KMS-11 (cell line): ENCODE data around the gene DLG5.

Source experiments
- H2AFZ ChIP-seq: fragments of 200-600 bp; sonication (generic); 2 replicates; pipeline ENCODE4 v1.6.1; 2016; ENCODE audit warnings: antibody characterized with exemption, mixed run types, low read depth
- H3K27ac ChIP-seq: fragments of 200-600 bp; sonication (generic); 2 replicates; pipeline ENCODE4 v1.6.1; 2016; ENCODE audit warnings: mild to moderate bottlenecking, mixed run types
- H3K27me3 ChIP-seq: fragments of 200-600 bp; sonication (generic); 2 replicates; pipeline ENCODE4 v1.6.1; 2017; ENCODE audit warnings: mild to moderate bottlenecking, low read depth, mixed run types, moderate library complexity; ENCODE audit not compliant: insufficient read depth
- H3K36me3 ChIP-seq: fragments of 200-600 bp; sonication (generic); 2 replicates; pipeline ENCODE4 v1.6.1; 2017; ENCODE audit warnings: mild to moderate bottlenecking, mixed run types; ENCODE audit not compliant: insufficient read depth
- H3K4me1 ChIP-seq: fragments of 200-600 bp; sonication (generic); 2 replicates; pipeline ENCODE4 v1.6.1; 2016; ENCODE audit warnings: mild to moderate bottlenecking, low read depth, mixed run types; ENCODE audit not compliant: poor library complexity, severe bottlenecking
- H3K4me2 ChIP-seq: fragments of 200-600 bp; sonication (generic); 2 replicates; pipeline ENCODE4 v1.7.0; 2016; ENCODE audit warnings: mild to moderate bottlenecking, mixed run types
- H3K4me3 ChIP-seq: fragments of 200-600 bp; sonication (generic); IDR thresholded peaks from 2 replicates; pipeline ENCODE4 v1.6.1; 2017; ENCODE audit warnings: low read depth, low read length, mixed read lengths; ENCODE audit not compliant: insufficient read depth
- H3K79me2 ChIP-seq: fragments of 200-600 bp; sonication (generic); 2 replicates; pipeline ENCODE4 v1.6.1; 2016; ENCODE audit warnings: low read depth, mixed run types; ENCODE audit not compliant: insufficient read depth
- H3K9ac ChIP-seq: fragments of 200-600 bp; sonication (generic); 2 replicates; pipeline ENCODE4 v1.6.1; 2016; ENCODE audit warnings: mild to moderate bottlenecking, mixed run types
- H4K20me1 ChIP-seq: fragments of 200-600 bp; sonication (generic); 2 replicates; pipeline ENCODE4 v1.6.1; 2016; ENCODE audit warnings: mild to moderate bottlenecking, mixed run types; ENCODE audit not compliant: insufficient read depth
- TF ChIP-seq, protein P1 (sequence below): fragments of 200-600 bp; sonication (generic); conservative IDR thresholded peaks from 2 replicates; pipeline ENCODE4 v1.6.1; 2017; ENCODE audit warnings: low read depth, mild to moderate bottlenecking, antibody characterized with exemption, low read length, moderate library complexity, mixed read lengths

Gene DLG5

DNA sequence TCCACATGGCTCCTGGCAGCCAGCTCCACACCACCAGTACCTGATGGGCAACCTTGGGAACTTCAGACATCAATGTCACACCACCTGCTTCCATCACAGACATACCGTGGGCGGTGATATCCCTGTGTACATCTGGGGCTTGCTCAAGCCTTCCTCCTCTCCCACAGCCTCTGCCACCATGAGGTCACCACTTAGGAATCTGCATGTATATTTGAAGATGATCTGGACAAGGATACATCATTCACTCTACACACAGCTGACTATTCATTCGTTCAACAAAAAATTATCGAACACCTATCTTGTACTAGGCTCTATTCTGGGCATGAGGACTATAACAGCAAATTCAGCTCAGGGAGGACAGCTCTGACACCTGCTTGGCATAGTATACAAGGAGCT lies 6.8 kb downstream of the DLG5 start:
- H3K4me2 ChIP-seq, result no peak overlapping the region
- no peaks in the 10 kb centered on the region for H3K27me3 ChIP-seq
- H3K36me3 ChIP-seq, result no peaks in the 10 kb centered on the region
- no peak overlapping the region for H2AFZ ChIP-seq
- no peaks in the 10 kb centered on the region for H3K79me2 ChIP-seq
- H3K9ac ChIP-seq, result no peak overlapping the region
- no peaks in the 10 kb centered on the region for H3K4me1 ChIP-seq
- H3K4me3 ChIP-seq, result no peak overlapping the region
- H3K27ac ChIP-seq, result no peak overlapping the region
- TF ChIP-seq, protein P1, sequence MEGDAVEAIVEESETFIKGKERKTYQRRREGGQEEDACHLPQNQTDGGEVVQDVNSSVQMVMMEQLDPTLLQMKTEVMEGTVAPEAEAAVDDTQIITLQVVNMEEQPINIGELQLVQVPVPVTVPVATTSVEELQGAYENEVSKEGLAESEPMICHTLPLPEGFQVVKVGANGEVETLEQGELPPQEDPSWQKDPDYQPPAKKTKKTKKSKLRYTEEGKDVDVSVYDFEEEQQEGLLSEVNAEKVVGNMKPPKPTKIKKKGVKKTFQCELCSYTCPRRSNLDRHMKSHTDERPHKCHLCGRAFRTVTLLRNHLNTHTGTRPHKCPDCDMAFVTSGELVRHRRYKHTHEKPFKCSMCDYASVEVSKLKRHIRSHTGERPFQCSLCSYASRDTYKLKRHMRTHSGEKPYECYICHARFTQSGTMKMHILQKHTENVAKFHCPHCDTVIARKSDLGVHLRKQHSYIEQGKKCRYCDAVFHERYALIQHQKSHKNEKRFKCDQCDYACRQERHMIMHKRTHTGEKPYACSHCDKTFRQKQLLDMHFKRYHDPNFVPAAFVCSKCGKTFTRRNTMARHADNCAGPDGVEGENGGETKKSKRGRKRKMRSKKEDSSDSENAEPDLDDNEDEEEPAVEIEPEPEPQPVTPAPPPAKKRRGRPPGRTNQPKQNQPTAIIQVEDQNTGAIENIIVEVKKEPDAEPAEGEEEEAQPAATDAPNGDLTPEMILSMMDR, result no peak
- H4K20me1 ChIP-seq, result no peaks in the 10 kb centered on the region

DNA sequence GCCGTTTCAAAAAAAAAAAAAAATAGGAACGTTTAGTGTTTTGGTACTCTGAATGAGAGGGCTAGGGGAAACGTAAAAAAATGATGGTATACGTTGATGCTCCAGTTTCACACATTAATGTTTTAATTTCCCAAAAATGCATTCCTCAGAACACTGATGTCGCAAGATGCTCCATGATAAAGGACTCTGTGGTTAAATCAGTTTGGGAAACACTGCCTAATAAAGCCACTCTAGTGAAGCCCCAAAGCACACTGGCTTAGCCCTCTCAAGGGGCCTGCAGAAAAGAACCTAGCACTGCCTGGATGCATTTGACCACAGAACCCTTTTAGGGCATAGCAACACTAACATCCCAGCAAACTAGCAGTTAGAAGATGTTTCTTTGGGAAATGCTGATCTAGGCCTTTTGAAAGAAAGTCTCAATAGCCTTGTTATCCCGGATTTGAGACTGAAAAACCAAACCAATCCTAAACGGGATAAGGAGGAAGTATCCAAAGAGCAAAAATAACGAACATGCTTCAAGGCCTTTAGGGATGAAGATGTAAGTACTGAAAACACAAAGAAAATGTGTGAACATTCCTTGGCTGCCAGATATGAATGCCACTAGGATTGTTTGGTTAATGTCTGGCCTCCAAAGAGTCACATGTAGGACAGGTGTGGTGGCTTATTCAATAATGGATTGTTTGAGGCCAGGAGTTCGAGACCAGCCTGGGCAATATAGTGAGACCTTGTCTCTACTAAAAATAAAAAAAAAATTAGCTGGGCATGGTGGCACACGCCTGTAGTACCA lies 11.0 kb downstream of the DLG5 start:
- H3K4me1 ChIP-seq, result peaks cover 27% of the 10 kb centered on the region
- H3K27ac ChIP-seq, result no peak overlapping the region
- H3K9ac ChIP-seq, result no peak overlapping the region
- H3K79me2 ChIP-seq, result no peaks in the 10 kb centered on the region
- TF ChIP-seq, protein P1, result no peak
- H3K4me3 ChIP-seq, result no peak overlapping the region
- no peaks in the 10 kb centered on the region for H4K20me1 ChIP-seq
- H2AFZ ChIP-seq, result no peak overlapping the region
- no peaks in the 10 kb centered on the region for H3K27me3 ChIP-seq
- H3K4me2 ChIP-seq, result no peak overlapping the region
- H3K36me3 ChIP-seq, result no peaks in the 10 kb centered on the region

DNA sequence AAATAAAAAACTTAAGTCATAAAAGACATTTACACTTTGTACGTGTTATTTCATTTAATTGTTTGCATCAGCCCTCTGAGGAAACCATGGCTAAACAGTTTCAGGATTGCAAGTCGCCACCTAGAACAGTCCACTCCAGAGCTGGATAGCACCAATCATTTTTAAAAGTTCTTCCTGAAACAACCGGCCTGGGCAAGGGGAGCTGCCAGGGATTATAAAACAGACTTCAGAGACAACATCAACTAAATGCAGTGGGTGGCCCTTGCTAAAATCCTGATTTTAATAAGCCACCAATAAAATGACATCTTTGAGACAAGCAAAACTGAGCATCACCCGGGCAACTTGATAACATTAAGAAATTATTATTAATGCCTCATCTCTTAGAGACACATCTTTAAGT lies 13.5 kb downstream of the DLG5 start:
- no peaks in the 10 kb centered on the region for H4K20me1 ChIP-seq
- H2AFZ ChIP-seq, result no peak overlapping the region
- H3K27ac ChIP-seq, result peak overlapping the region; percentile 36; the same call in 1 of the 2 replicates
- H3K9ac ChIP-seq, result no peak overlapping the region
- no peaks in the 10 kb centered on the region for H3K36me3 ChIP-seq
- no peak overlapping the region for H3K4me3 ChIP-seq
- peak overlapping the region; percentile 40; the same call in 1 of the 2 replicates for H3K4me2 ChIP-seq
- H3K27me3 ChIP-seq, result no peaks in the 10 kb centered on the region
- peaks cover 27% of the 10 kb centered on the region for H3K4me1 ChIP-seq
- H3K79me2 ChIP-seq, result no peaks in the 10 kb centered on the region
- TF ChIP-seq, protein P1, result no peak

DNA sequence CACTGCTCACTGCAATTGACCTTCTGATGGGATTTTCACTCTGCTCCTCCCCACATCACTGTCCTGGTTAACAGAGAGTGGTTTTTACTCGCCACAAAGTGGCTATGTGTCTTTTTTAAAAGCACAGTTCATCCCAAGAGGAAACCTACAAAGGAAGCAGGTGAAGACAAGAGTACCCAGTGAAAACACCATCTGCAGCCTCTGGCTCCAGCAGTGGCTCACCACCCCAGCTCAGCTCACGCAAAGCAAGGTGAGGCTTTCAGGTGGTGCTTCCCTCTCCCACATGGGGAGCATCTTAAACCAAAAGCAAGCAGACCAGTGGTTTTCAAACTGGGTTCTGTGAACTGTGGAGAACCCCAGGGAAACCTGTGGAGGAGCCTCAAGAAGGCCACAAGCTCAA lies 14.0 kb downstream of the DLG5 start:
- peaks cover 27% of the 10 kb centered on the region for H3K4me1 ChIP-seq
- H3K79me2 ChIP-seq, result no peaks in the 10 kb centered on the region
- H4K20me1 ChIP-seq, result no peaks in the 10 kb centered on the region
- TF ChIP-seq, protein P1, result no peak
- H3K9ac ChIP-seq, result no peak overlapping the region
- no peak overlapping the region for H3K4me3 ChIP-seq
- H3K4me2 ChIP-seq, result peak overlapping the region; percentile 40
- no peaks in the 10 kb centered on the region for H3K36me3 ChIP-seq
- H2AFZ ChIP-seq, result no peak overlapping the region
- H3K27ac ChIP-seq, result peak overlapping the region; percentile 36; the same call in 1 of the 2 replicates
- no peaks in the 10 kb centered on the region for H3K27me3 ChIP-seq
